ENCODE measurements around the gene SLC9C1.
A peak's percentile ranks its signal among the peaks of the same experiment; 100 is the strongest.

Gene SLC9C1

DNA sequence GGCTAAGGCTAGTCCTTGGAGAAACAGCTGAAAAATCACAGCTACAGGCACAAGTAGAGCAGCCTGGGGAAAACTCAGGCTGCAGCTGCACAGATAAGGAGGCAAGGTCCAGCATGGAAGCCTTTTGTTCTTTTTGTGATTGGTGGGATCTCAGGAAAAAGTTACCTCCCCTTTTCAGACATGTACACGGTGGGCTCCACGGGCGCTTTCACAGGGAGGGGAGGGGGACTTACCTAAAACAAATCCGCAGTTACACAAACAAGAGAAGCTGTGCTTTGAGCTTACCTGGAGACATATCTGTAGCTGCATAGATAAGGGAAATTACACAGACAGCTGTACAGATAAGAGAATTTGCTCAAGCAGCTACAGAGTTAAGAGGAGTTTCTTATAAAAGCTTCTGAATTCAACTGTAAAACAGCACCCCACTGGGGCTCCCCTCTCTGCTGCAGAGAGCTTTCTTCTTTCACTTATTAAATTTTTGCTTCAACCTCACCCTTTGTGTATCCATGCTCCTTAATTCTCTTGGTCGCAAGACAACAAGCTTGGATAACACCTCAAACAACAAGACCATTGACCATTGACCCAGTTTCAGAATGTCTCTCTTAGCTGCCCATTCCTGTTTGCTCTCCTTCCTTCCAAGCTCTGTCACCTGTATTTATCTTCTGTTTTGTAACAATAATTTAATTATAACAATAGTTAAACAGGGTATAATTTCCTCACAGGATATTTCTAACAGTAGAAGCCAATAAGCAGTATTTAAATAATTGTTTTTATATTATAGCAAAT lies 28.0 kb upstream of the SLC9C1 start:
- H3K27ac Mint-ChIP-seq: no peak overlapping the region
- CTCF ChIA-PET: interaction anchor here (0.5 to 6.0 kb wide), 13 partner anchors 9 to 228 kb away, joined by 3 to 53 read pairs (median 4); partner anchors contain the start of gene SLC9C1

DNA sequence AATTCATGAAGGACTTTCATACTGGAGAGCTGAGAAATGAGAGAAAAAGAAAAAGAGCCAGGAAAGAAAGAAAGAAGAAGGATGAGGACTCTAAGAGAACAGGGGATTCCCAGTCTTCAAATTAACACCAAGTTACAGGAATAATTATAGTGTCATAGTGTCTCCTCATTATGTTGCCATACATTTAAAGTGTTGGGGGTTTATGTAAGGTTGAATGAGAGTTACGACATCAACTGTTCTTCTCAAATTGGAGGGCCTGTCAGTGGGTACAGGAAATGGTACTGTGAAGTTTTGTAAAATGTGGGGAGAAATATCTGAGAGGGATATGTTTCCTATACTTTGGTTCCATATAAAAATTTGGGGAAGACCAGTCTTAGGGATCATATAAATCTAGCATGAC lies 26.7 kb upstream of the SLC9C1 start:
- DNase-seq: no peak
- Mint-ChIP-seq H3K27me3 (peaks cover 24% of the 10 kb centered on the region), H3K4me1 (peaks cover 6% of the 10 kb centered on the region), H3K9me3 (no peaks in the 10 kb centered on the region), H3K4me3 (no peak overlapping the region), H3K27ac (no peak overlapping the region), H3K36me3 (no peaks in the 10 kb centered on the region)
- CTCF ChIA-PET: interaction anchor here (1.2 to 1.9 kb wide), 3 partner anchors 17 to 210 kb away, joined by 3 to 7 read pairs (median 7); partner anchors contain the start of gene SLC9C1

More for the DNA sequence above, 28.0 kb upstream of the SLC9C1 start:
- Mint-ChIP-seq H3K4me3 (no peak overlapping the region), H3K9me3 (no peaks in the 10 kb centered on the region), H3K4me1 (peaks cover 6% of the 10 kb centered on the region), H3K36me3 (no peaks in the 10 kb centered on the region), H3K27me3 (peaks cover 30% of the 10 kb centered on the region)
- no peak for DNase-seq

DNA sequence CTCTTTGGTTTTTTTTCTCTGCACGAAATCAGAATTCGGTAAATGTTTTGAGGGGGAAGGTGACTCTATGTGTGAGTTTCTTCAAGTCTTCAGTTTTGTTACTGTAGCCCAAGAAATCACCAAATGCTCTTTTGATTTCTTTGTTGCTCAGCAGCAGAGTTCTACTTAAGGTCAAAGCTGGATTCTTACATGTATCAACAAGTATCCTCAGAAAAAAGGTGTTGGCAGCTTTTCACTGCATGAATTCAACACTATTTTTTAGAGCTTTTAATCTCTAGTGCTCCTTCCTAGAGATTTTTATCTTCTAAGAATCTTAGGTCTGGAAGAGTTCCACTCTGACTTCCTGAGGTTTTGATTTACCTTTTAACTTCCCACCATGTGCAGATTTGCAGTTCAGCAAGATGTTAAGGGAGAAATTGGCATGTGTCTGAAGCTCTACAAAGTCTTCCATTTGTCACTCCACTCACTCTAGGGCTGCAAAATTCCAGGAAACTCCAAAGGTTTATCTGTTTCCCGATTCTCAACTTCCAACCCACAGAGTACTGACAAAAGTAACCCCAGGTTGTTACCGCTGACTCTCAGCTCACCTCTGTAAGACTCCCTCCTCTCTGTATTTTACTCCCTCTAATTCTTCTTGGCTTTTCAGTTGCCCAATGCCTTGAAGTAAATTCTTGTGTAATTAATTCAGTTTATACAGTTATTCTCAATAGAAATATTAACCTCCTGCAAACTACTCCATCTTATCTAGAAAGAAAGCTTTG lies 25.7 kb upstream of the SLC9C1 start:
- no peaks in the 10 kb centered on the region for H3K9me3 Mint-ChIP-seq
- no peak overlapping the region for H3K4me3 Mint-ChIP-seq
- CTCF ChIA-PET: interaction anchor here (0.8 to 1.6 kb wide), 3 partner anchors 16 to 26 kb away, joined by 3 to 7 read pairs (median 3); partner anchors contain the start of gene SLC9C1
- no peaks in the 10 kb centered on the region for H3K36me3 Mint-ChIP-seq
- peaks cover 6% of the 10 kb centered on the region for H3K4me1 Mint-ChIP-seq
- DNase-seq: no peak
- H3K27ac Mint-ChIP-seq: no peak overlapping the region
- peaks cover 29% of the 10 kb centered on the region for H3K27me3 Mint-ChIP-seq

DNA sequence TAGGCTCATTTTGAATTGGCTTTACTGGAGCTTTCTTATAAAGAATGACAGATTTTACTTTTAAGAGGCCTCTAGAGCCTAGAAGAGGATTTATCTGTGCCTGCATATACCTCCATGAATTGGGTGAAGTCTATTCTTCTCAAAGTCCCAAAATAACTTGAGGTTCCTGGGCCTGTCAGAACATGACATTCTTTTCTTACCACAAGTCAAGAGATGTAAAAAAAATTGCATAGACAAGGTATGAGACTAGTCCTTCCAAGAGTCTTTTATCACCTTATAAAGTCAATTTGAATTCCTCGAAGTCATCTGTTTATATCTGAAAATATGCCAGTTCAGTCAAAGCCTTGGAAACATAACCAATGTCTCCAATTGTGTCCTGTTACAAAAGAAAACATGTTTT lies 21.8 kb upstream of the SLC9C1 start:
- no peak overlapping the region for H3K4me3 Mint-ChIP-seq
- no peaks in the 10 kb centered on the region for H3K9me3 Mint-ChIP-seq
- no peak for DNase-seq
- CTCF ChIA-PET: no interaction called here
- no peaks in the 10 kb centered on the region for H3K36me3 Mint-ChIP-seq
- H3K27me3 Mint-ChIP-seq: peaks cover 17% of the 10 kb centered on the region
- H3K4me1 Mint-ChIP-seq: peaks cover 6% of the 10 kb centered on the region
- no peak overlapping the region for H3K27ac Mint-ChIP-seq

DNA sequence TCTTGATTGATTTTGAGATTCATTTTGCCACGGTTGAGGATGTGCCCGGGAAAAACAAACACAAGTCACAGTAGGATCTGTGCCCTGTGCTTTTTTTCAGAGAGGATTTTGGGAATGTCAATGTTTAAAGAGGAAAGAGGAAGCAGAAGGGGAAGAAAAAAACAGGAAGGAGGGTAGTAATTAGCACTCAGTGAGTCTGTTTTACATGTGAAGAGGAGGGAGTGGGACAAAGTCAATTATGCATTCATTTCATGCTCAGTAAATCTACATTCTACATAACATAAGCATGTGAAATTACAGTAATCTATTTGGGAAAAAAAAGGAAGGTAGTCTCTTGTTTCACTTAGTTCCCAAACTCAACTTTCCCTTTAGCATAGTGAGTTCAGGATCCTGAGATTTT lies 20.6 kb upstream of the SLC9C1 start:
- DNase-seq: no peak
- no peaks in the 10 kb centered on the region for H3K36me3 Mint-ChIP-seq
- peaks cover 14% of the 10 kb centered on the region for H3K27me3 Mint-ChIP-seq
- no peak overlapping the region for H3K27ac Mint-ChIP-seq
- H3K4me3 Mint-ChIP-seq: no peak overlapping the region
- CTCF ChIA-PET: interaction anchor here (0.8 to 1.3 kb wide), 2 partner anchors 10 to 19 kb away, joined by 3 to 4 read pairs; partner anchors contain the start of gene CD200
- peaks cover 3% of the 10 kb centered on the region for H3K4me1 Mint-ChIP-seq
- H3K9me3 Mint-ChIP-seq: no peaks in the 10 kb centered on the region

DNA sequence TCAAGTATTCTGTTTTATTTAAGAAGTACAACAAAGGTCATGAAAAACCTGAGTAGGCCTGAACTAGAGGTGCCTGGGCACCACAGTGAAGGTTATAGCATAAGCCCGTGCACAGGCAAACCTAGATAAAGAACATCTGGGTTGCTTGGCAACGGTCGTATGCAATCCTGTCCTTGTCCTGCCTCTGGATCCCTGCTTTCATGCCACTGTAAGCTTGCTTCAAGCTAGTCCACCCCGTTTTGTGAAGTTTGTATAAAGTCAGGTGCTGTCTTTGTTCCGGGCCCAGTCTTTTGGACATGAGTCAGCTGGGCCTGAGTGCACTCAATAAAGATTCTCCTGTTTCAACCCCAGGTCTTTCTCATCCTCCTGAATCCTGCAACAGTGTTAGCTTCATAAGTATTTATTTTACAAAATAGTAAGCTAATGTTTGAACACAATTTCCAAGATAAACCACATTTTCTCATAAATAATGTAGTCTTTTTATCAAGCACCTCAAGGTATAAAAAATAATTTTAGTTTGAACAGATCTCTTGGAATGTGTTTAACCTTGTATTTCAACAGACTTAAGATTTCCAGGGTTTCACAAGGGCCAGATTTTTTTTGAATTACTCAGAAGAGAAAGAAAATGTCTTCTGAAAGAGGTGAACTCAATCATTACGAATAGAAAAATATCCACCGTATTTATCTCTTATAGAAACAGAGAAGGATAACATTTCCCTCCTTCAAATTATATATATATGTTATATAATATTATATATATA lies 14.3 kb upstream of the SLC9C1 start:
- no peaks in the 10 kb centered on the region for H3K9me3 Mint-ChIP-seq
- no peaks in the 10 kb centered on the region for H3K4me1 Mint-ChIP-seq

DNA sequence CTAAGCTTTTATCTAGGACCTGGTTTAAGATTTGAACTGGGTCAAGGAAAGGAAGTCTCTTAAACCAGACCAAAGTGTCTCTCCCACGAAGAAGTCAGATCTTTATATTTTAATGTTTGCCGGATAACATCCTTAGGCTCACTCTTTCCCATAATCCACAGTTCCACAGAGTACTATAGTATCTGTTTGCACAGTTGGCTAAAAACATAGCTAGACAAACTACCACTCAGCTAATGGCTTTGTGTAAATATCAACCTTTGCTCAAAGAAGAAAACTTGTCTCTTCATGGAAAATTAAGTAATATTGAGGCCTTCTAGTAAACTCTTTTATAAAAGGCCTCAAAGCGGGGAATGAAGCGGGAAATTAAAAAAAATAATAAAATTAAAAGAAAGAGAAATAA lies 13.5 kb upstream of the SLC9C1 start:
- CTCF ChIA-PET: interaction anchor here (0.9 kb wide), 1 partner anchor 17 kb away, joined by 3 read pairs; no protein-coding TSS in a partner anchor
- no peaks in the 10 kb centered on the region for H3K36me3 Mint-ChIP-seq
- peaks cover 1% of the 10 kb centered on the region for H3K27me3 Mint-ChIP-seq
- no peaks in the 10 kb centered on the region for H3K9me3 Mint-ChIP-seq
- H3K4me3 Mint-ChIP-seq: no peak overlapping the region
- no peak for DNase-seq
- H3K4me1 Mint-ChIP-seq: no peaks in the 10 kb centered on the region
- no peak overlapping the region for H3K27ac Mint-ChIP-seq

More for the DNA sequence above, 14.3 kb upstream of the SLC9C1 start:
- Mint-ChIP-seq H3K4me3 (no peak overlapping the region), H3K27me3 (peaks cover 4% of the 10 kb centered on the region), H3K27ac (no peak overlapping the region), H3K36me3 (no peaks in the 10 kb centered on the region)
- CTCF ChIA-PET: interaction anchor here (1.3 to 1.9 kb wide), 2 partner anchors 14 to 170 kb away, joined by 5 to 8 read pairs; partner anchors contain the start of gene SLC9C1
- DNase-seq: no peak

DNA sequence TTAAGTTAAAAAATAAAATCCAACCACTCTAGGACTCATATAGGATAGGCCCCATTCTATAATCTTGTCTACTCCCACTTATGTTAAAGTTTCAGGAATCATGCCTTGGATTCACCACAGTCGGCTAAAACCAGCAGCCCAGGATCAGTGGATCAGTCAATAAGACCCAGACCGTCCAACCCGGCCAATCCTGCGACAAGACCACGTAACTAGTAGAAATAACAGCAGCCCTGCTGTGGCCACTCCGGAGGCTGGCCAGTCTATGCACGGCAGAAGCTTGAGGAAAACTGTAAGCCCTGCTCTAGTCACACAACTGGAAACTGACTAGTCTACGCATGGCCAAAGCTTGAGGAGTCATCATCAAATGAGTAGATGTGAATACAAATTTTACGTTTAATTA lies 12.8 kb upstream of the SLC9C1 start:
- Mint-ChIP-seq H3K27me3 (no peaks in the 10 kb centered on the region), H3K4me1 (no peaks in the 10 kb centered on the region), H3K27ac (no peak overlapping the region), H3K9me3 (no peaks in the 10 kb centered on the region), H3K4me3 (no peak overlapping the region), H3K36me3 (no peaks in the 10 kb centered on the region)
- no peak for DNase-seq
- CTCF ChIA-PET: interaction anchor here (0.9 to 4.7 kb wide), 2 partner anchors 13 to 18 kb away, joined by 3 to 32 read pairs; partner anchors contain the start of gene SLC9C1

DNA sequence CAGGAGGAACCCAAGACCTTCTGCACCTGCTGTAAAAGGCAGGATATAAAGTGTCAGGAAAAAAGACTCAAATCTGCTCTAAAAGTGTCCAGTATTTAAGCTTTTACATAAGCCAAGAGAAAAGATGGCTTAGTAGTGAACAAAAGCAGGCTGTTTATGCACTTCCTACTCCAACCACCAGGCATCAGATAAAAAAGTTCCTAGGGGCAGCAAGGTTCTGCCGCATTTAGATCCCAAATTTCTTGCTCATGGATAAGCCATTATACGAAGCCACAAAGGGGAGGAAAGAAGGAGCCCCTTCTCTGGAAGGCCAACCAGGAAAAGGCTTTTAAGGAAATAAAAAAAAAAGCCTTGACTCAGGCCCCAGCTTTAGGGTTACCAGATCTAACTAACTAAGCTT lies 10.6 kb upstream of the SLC9C1 start:
- Mint-ChIP-seq H3K27me3 (no peaks in the 10 kb centered on the region), H3K27ac (no peak overlapping the region), H3K4me3 (no peak overlapping the region), H3K36me3 (no peaks in the 10 kb centered on the region), H3K9me3 (no peaks in the 10 kb centered on the region), H3K4me1 (peaks cover 4% of the 10 kb centered on the region)
- no peak for DNase-seq
- CTCF ChIA-PET: interaction anchor here (0.7 to 4.7 kb wide), 16 partner anchors 9 to 610 kb away, joined by 3 to 32 read pairs (median 3); partner anchors contain the start of genes GCSAM and SLC9C1

DNA sequence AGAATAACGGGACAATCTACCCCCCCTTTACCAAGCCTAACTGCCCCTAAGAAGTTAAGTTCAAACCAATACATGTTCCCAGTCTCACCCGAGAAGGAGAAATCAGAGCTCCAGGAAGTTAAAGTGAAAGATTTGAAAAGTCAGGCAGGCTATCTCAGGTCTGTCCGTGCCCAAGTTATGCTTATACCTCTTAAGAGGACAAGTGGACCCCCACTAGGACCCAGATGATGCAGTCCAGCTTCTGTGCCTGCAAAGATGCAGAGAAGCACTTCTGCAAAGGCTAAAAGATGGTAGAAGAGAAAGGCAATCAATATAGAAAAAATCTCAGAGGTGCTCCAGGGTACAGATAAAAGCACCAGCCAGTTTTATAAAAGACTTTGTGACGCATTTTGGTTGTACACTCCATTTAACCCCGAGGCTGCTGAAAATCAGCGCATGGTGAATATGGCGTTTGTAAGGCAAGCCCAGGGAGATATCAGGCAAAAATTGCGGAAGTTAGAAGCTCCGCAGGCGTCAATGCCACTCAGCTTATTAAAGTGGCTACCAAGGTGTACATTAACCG lies 9.8 kb upstream of the SLC9C1 start:
- H3K4me3 Mint-ChIP-seq: no peak overlapping the region
- peak; percentile 38 for DNase-seq
- H3K27me3 Mint-ChIP-seq: no peaks in the 10 kb centered on the region
- no peak overlapping the region for H3K27ac Mint-ChIP-seq
- H3K9me3 Mint-ChIP-seq: no peaks in the 10 kb centered on the region
- no peaks in the 10 kb centered on the region for H3K36me3 Mint-ChIP-seq
- CTCF ChIA-PET: interaction anchor here (0.7 to 4.7 kb wide), 14 partner anchors 9 to 610 kb away, joined by 3 to 32 read pairs (median 4); partner anchors contain the start of gene SLC9C1
- peaks cover 5% of the 10 kb centered on the region for H3K4me1 Mint-ChIP-seq

DNA sequence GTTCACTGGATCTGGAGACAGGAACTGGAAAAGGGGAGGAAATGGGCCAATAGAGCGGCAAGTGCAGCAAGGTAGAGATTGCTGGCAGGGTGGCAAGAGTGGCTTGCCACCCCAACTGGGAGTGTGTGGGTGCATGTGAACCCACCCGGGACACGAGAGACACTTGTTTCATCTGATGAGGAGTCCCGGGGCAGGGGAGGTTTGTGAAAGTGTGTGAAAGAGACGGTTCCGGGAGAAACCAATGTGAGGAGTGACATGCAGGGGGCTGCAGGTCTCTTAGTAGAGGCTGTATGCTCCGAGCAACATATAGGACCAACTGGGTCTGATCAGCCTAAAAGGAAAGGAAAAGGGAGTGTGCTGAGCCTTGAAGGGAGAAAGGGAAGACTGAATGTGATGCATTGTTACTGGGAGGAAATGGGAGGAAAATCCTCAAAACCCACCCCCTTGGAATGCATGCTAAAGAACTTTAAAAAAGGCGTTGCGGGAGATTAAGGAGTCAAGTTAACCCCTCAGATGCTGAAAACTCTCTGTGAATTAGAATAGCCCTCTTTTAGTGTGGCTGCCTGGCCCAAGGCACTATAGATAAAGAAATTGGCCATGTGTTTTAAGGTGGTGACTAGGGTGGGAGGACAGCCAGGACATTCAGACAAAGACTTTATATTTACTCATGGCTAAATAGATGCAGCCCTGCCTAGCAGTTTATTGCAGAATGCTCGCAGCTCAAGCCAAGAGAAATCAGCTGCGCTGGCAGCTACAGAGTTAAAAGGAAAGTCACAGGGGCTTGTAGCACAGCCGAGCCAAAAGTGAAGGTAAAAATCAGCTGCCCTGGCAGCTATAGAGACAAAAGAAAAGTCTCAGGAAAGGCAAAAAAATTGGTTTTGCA lies 9.1 kb upstream of the SLC9C1 start:
- no peaks in the 10 kb centered on the region for H3K27me3 Mint-ChIP-seq
- CTCF ChIA-PET: interaction anchor here (1.0 to 4.7 kb wide), 9 partner anchors 9 to 230 kb away, joined by 3 to 32 read pairs (median 4); partner anchors contain the start of gene SLC9C1
- DNase-seq: peak; percentile 47

DNA sequence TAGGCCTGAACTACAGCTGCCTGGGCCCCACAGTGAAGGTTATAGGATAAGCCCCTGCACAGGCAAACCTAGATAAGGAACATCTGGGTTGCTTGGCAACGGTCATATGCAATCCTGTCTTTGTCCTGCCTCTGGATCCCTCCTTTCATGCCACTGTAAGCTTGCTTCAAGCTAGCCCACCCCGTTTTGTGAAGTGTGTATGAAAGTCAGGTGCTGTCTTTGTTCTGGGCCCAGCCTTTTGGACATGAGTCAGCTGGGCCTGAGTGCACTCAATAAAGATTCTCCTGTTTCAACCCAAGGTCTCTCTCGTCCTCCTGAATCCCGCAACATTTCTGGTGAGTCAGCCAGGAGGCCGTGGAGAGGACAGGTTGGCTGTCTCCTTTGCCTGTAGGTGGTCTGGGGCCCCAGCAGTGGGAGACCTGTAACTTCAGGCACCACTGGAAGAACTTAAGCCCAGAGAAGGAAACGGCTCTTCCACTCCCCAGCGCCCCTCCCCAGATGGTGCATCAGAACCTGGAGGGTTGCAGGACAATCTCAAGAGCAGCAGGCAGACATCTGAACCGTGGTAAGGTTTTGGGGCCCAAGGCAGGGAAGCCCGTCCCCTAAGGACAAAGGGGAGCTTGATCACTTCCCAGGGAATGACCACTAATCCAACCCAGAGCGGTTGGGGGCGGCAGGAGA lies 8.3 kb upstream of the SLC9C1 start:
- Mint-ChIP-seq H3K27ac (no peak overlapping the region), H3K9me3 (no peaks in the 10 kb centered on the region), H3K27me3 (no peaks in the 10 kb centered on the region), H3K4me1 (peaks cover 20% of the 10 kb centered on the region), H3K36me3 (no peaks in the 10 kb centered on the region), H3K4me3 (no peak overlapping the region)
- CTCF ChIA-PET: interaction anchor here (4.7 kb wide), 1 partner anchor 8 kb away, joined by 32 read pairs; the partner anchor contains the start of gene SLC9C1
- no peak for DNase-seq

More for the DNA sequence above, 9.1 kb upstream of the SLC9C1 start:
- H3K9me3 Mint-ChIP-seq: no peaks in the 10 kb centered on the region
- H3K27ac Mint-ChIP-seq: no peak overlapping the region
- H3K36me3 Mint-ChIP-seq: no peaks in the 10 kb centered on the region
- peaks cover 13% of the 10 kb centered on the region for H3K4me1 Mint-ChIP-seq
- no peak overlapping the region for H3K4me3 Mint-ChIP-seq
